Measurements from ENCODE around the gene SLC35F3.

GRCh38 chr1:233945573-233945972 lies 41.1 kb downstream of the SLC35F3 start:
- TF ChIP-seq, protein P1, sequence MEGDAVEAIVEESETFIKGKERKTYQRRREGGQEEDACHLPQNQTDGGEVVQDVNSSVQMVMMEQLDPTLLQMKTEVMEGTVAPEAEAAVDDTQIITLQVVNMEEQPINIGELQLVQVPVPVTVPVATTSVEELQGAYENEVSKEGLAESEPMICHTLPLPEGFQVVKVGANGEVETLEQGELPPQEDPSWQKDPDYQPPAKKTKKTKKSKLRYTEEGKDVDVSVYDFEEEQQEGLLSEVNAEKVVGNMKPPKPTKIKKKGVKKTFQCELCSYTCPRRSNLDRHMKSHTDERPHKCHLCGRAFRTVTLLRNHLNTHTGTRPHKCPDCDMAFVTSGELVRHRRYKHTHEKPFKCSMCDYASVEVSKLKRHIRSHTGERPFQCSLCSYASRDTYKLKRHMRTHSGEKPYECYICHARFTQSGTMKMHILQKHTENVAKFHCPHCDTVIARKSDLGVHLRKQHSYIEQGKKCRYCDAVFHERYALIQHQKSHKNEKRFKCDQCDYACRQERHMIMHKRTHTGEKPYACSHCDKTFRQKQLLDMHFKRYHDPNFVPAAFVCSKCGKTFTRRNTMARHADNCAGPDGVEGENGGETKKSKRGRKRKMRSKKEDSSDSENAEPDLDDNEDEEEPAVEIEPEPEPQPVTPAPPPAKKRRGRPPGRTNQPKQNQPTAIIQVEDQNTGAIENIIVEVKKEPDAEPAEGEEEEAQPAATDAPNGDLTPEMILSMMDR (IDR thresholded peaks at IDR 0.05; ENCODE audit: insufficient read depth, low read length, poor library complexity, severe bottlenecking) = no peak
- no peak for TF ChIP-seq EZH2phosphoT487 (conservative IDR thresholded peaks at IDR 0.05; ENCODE audit: low read length)
